Midbrain (tissue), 1 donor: ENCODE measurements around the gene ZHX3.
"Not testable (repeated sequence)": the region's sequence is repeated elsewhere in the genome, so short reads cannot be mapped to it uniquely, and the experiment has no call there.

Source experiments
- DNase-seq: peaks from one replicate; lab custom pipeline; 2025; lab: John Stamatoyannopoulos, UW

Gene ZHX3

DNA sequence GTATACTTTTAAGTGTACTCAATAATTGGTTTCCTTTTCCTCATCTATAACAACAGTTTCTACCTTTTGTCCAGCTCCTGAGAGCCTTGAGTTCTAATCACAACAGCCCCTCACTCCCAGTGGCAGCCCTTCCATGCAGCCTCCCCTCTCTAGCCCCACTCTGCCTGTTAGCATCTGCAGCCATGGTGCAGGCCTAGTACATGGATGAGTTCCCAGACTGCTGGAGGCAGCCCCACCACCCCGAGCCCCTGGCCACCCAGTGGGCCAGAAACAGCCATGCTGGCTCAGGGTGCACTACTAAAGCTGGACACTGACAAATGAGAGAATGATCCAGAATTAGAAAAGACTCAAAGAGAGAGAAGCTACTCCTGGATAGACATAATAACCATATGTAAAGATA lies 13.4 kb upstream of the ZHX3 start:
- no peak for DNase-seq

DNA sequence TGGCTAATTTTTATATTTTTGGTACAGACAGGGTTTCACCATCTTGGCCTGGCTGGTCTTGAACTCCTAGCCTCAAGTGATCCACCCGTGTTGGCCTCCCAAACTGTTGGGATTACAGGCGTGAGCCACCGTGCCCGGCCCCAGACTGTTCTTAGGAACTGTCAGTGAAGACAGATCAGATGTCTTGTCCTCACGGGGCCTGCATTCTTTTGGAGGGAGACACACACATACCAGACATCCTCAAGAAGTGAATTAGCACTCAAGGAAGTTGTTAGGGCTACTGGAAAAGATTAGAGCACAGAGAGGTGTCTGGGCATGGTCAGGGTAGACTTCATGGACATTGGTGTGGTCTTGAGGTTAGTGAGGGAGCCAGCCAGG lies 12.8 kb upstream of the ZHX3 start:
- no peak for DNase-seq

DNA sequence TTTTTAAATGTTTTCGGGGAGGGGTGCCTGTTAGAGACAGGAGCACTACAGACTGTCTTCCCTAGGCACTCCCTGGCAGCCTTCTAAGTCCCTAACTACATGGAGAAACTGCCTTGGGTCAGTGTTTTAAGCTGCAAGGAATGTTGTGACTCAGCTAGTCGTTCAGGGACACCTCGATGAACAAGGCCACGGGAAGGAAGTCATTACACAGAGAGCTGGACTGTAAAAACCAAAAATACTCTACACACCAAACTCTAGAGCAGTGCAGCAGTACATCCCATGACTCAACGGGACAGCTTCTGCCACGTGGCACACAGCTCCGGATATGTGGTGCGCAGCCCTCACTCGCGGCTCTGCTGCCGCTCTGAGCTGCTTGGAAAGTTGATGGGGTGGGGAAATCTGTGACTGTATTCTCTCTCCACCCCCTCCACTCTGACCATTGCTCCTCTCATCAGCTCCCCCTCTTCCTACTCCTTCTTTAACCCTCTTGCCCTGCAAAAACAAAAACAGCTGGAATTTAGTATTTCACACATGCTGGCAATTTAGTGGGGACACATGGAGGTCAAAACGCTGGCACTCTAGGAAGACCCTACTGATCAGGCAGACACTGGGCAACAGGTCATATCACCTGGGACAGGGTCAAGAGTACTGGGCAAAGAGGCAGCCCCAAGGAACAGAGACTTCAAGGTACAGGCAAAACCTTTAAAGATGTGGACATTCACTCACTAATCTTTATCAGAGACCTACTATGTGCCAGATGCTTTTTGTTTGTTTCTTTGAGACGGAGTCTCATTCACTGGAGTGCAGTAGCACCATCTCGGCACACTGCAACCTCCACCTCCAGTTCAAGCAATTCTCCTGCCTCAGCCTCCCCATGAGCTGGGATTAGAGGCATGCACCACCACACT lies 12.2 kb upstream of the ZHX3 start:
- no peak for DNase-seq

DNA sequence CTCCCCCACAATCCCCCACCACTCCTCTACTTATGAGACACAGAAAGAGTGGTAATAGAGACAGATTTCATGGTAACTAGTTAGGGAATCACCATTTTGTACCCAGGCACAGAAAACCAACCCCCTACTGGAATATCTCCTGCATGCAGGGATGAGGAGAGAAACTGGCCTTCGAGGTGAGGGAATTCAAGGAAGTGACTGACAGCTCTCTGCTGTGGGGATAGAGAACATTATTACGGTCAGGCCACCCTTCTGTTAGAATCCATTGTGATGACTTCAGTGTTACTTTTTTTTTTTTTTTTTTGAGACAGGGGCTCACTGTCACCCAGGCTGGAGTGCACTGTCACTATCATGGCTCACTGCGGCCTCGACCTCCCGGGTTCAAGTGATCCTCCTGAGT lies 9.6 kb upstream of the ZHX3 start:
- no peak for DNase-seq

DNA sequence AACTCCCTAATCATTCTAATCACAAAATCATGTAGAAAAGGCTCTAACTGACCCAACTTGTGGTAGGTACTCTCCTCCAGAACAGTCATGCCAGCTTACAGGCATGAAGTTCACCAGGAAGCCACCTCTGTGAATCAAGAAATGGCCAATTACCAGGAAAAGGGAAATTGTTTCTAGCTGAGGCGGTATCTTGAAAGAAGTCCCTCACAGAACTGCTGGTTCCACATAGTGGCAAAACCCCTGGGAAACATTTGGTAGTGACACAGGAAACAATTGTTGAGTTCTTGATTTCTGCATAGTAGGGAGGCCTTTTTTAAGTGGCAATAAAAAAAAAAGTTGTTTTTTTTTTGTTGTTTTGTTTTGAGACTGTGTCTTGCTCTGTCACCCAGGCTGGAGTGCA lies 3.4 kb upstream of the ZHX3 start:
- no peak for DNase-seq

DNA sequence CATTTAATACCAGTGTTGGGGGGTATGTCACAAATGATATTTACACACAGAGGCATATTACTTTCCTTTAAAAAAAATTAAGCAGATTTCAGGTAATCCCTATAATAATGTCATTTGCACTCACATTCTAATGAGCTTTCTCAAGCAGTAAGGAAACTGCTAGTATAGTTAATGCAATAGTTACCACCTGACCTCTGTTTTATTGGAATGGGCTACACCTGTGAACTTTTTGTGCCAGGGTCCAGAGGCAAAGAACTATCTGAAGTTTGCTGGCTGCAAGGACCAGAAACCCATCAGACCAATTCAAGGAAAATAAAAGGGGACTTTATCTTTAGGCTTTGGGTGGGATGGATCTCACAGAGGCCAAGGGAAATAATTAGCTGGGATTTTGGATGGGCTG lies 2.9 kb upstream of the ZHX3 start:
- no peak for DNase-seq

DNA sequence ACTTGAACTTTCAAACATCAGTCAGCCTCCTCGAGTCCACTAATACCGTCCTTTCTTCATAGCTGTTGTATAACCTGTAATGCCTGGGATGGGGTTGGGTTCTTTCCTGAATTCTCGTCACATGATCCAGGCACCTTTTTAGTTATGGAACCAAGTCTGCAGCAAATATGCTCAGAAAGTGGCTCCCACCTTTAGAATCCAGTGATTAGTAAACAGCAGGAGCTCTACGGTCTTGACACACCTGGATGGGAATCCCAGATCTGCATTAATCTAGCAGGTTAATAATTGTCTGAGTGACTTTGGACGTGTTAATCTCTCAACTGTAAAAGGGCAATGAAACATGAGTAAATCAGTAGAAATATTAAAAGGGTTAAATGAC lies 729 bp upstream of the ZHX3 start:
- DNase-seq: peak; percentile 37

DNA sequence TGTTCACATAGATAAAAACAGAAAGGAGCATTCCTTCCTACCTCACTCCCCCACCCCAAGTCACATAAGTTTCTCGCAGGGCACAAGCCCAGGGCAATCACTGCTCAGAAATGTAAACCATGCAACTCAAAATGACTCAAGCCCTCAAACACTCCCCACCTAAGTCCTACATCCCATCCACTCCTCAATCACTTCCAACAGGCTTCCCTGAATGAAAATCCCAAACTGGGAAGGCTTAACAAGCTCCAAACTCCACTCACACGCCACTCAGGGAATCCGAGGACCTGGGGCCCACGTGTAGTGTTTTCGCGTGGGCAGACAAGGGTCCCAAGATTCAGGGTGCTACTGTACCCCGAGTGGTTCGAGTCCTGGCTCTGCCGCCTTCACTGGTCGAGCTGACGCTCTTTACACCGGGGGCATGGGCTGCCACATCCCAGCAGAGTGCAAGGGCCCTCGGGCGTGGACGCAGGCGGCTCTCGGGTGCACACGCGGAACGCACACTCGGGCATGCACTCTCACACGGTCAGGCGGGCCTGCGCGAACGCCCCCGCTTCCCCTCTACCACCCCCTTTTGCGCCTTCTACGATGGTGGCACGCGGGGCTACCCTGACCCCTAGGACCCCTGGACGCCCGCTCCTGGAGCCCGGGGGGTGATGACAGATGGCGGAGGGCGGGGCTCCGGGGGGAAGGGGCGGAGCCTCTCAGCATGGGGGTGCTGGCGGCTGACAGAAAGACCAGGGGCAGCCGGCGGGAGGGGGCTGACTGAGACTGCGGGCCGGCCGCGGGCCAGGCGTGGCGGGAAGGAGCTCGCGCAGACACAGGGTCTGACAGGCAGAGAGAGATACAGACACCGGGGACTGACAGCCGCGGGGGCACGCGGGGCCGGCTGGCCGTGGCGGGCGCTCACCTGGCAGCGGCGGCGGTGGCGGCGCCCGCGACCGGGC lies 657 bp downstream of the ZHX3 start:
- peak; percentile 71 for DNase-seq

DNA sequence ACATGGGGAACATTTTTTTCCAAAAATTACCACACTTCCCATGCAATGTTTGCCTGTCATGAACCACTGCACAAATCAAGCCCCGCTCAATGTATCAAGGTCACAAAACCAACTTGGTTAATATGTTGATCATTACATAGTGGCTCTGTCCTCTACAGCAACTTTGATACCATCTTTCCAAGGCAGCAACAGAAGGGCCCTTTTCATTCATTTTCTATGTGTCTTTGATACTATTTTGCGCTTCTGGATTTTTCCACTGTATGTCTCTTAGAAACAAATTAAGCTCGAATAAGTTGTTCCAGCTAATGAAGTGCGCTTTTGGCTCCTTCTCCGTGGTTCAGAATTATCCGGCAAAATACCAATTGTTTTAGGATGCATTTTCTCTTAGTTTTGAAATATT lies 1.5 kb downstream of the ZHX3 start:
- peak; percentile 46 for DNase-seq

DNA sequence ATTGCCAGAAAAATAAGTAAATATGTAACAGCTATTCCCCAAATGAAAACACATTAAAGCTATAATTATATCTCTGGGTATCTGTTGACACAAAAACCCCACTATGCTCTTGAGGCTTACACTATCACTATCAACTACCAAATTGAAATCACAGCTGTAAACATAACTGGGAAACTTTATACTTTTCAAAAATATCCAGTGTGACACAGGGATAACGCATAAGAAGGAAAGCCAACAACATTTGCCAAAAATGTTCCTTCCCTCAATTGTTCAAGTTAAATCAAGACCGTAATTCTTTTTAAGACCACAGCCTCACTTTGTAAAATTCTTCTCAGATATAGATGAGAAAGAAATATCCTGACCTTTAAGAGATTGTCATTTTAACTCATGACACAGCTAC lies 3.1 kb downstream of the ZHX3 start:
- peak; percentile 13 for DNase-seq

DNA sequence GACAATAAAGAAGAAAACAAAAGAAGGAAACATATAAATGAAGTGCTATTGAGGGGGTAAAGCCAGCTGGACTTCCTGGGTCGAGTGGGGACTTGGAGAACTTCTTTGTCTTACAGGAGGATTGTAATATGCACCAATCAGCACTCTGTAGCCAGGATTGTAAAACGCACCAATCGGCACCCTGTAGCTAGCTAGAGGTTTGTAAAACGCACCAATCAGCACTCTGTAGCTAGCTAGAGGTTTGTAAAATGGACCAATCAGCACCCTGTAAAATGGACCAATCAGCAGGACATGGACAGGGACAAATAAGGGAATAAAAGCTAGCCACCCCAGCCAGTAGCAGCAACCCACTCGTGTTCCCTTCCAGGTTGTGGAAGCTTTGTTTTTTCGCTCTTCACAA lies 5.5 kb downstream of the ZHX3 start:
- DNase-seq: not testable (repeated sequence)

DNA sequence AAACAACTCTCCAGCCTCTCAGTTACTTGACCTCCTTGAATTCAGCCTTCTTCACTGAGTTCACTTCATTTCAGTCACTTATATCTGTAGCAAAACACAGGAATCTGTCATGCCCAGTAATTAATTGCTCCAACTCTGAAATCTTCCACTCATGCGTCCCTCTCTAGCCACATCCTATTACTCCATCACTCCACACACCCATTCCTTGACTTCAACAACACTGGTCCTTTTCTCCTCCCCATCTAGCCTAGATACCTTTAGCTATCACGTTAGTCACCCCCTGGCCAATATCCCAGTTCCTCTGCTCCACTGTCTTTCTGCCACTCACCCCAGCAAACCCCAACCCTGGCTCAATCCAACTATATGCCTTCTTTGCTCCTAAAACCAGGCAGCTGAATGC lies 7.7 kb downstream of the ZHX3 start:
- DNase-seq: no peak

DNA sequence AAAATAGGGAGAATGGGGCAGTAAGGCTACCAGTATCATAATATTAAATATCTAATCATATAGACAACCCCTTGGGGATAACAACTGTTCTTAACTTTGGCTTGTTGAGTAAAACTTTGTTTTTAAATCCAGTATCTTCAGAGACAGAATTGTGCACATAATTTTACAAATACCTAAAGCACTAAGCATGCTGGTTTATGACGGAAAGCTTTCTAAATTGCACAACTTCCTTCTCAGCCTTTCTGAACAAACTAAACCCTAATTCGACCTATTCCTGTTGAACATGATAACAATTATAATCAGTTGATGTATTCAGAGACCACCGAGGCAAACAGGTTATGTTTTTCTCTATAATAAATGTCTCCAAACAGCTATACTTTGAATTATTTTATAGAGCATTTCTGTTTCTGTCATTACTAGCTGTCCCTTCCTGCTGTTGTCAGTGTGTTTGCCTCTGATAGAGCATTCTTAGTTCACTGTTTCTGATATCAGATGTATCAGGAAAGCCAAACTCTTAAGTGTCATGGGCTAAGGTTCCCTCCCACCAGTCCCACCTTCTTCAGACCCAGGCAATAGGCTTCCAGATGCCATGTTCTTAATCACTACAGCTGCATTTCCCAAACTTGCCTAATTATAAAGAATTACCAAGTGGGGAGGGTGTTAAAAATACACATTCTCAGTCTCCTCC lies 8.7 kb downstream of the ZHX3 start:
- no peak for DNase-seq

DNA sequence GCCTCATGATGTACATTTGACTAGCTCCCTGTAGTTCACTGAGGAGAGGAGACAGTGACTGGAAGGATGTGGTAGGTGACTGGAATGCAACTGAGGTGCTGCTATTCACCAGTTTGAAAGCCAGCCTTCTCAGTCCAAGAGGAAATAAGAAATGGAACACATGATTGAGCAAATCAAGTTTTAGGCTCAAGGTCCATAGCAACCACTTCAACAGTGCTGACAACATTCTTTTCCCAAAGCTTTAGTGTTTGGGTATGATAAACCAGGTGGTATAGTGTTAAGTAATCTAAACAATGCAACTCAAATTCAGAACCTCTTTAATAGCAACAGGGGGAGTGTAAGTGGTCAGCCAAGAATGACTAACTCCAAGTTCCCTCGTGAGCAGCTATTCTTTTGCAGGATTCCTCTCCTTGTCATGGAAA lies 9.2 kb downstream of the ZHX3 start:
- peak; percentile 10 for DNase-seq

DNA sequence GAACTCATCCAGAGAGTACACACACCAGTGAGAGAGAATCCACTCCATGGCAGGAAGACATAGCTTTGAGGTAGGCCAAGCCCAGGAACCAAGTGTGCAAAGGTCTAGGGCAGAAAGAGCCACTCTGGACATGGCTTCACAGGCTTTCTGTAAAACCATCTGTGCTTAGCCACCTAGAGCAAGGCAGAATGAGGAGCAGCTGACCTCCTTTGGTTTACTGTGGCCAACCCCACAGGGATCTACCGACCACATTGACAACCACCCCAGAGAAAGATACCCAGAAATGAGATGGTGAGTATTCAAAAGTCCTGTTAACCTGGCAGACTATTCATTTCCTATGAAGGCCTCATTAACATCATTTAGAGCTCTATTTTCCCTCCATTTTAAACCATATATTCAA lies 10.5 kb downstream of the ZHX3 start:
- no peak for DNase-seq

DNA sequence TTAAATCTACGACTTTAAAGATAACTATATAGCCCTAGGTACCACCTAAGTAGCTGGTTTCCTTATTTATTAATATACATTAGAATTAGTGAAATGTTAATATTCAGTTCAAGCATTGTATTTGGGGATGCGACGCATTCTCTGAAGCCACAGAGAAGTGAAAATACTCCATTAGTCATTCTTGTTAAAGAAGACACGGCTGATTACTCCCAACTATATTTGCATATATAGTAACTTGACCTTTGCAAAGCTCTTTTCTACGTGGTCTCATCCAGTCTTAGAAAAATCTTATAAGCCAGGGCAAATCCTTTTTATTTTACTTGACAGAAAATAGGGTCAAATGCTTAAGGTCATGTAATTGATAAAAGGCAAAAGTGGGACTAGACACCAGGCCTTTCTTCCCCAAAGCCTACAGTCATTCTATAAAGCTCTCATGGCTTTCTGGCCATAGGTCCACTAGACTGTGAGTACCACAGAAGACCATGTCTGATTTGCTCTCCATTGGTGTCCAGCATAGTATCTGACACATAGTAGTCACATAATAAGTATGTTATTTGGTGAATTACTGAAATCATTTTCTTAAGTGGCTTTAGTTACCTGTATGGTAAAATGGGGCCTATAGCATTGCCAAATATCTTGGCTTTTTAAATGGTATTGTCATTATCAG lies 11.3 kb downstream of the ZHX3 start:
- DNase-seq: no peak

DNA sequence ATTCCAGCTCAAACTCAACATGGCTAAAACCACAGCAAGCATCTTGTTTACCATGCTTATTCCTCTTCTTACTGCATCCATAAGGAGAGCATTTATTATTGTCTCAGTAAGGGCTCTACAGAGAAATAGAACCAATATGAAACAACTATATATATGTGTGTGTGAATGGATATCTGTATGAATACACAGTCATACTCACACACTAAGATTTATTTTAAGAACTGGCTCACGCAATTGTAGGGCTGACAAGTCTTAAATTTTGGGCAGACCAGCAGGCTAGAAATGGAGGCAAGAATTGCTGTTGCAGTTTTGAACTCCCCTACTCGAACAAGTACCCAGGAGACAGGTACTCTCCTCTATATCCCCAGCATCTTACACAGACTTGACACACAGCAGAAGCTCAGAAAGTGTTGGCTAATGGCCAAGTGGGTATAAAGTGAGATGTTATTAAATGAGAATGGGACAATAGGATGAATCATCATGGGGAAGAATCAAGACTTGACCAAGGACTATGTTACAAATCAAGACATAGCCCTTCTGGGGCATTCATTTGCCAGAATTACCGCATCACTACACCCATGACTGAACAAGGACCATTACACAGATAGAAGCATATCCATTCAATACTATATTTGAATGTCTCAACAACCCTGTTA lies 13.0 kb downstream of the ZHX3 start:
- DNase-seq: no peak

DNA sequence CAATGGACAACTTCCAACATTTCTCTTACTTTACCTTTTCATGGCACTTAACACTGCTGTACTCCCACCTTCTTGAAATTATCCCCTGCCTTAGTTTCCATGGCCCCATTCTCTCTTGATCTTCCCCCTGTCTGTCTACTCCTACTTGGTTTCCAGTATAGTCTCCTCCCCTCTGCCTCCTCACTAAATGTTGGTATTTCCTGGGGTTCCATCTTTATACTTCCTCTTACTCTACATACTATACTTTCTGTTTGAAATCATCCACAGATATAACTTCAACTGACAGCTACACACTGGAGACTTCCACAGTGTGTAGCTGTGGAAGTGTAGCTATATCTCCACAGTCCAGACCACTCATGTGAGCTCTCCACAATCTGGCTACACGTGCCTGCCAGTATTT lies 13.5 kb downstream of the ZHX3 start:
- no peak for DNase-seq

DNA sequence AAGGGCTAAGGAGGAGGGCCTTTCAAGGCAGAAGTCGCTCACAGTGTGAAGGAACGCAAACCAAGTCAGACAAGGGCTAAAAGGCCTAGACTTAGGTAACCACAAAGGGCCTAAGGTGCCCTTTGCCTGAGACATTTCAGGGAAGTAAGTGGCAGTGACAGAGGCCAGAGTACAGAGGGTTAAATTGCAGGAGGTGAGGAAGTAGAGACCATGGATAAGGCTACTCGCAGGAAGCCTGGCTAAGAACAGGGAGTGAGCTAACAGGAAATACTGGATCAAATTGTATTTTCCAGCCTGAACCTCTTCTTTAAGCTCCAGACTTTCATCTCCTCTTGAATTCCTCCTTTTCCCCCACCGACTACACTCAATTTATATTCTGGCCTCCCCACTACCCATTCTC lies 16.6 kb downstream of the ZHX3 start:
- no peak for DNase-seq

DNA sequence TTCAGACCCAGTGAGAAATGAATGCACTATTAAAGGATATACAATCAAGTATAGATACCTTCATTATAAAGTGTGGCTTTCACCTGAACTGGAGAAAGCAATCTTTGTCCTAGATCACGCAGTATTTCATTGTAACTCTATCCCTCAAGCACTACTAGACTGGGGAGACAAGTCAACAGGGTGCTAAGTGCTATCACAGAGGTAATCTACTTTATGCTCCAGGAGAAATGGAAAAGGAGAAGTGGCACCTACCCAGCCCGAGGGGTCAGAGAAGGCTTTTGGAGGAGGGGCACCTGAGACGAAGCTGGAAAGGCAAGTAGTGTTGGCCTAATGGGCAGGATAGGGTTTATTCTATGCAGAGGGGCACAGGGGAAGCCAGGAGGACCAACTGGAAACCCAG lies 17.1 kb downstream of the ZHX3 start:
- DNase-seq: no peak

DNA sequence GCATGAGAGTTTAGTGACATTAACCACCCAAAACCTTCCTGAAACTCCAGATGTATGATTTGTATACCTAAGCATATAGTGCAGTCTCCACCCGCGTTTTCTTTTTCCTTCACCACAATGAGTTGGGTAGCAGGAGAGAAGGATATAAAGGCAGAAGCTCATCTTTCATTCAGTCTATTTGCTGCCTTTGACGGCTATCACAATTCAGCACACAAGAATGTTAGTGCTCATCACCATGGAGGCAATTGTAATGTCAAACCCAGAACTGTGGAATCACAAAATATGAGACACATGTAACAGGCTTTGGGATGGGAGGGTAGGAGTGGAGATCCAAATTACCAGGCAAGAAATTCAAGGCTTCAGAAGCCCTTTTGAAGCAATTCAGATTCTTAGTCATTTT lies 17.6 kb downstream of the ZHX3 start:
- DNase-seq: no peak
